ENCODE results near the gene CAST. TPM values are rescaled to one million over a fixed set of nuclear protein-coding genes. Genes with fewer than 3 reads are reported as not detected.

The CAST gene
- total RNA-seq, 4 donors from 2014 or later = 247 to 316 (median 259) TPM

GRCh38 chr5:96747720-96748119, 85.5 kb downstream of the CAST start:
- H3K27me3 ChIP-seq = no peaks in the 10 kb centered on the region
- H3K4me3 ChIP-seq = no peak overlapping the region
- H3K27ac ChIP-seq = no peak overlapping the region
- TF ChIP-seq POLR2A (IDR thresholded peaks at IDR 0.05) = no peak
- no peak for TF ChIP-seq CTCF (IDR thresholded peaks at IDR 0.05)
- peaks cover 3 to 88% (median 27%) of the 10 kb centered on the region in 3 donors for H3K36me3 ChIP-seq
- peaks cover 0 to 9% (median 0%) of the 10 kb centered on the region in 4 donors for H3K4me1 ChIP-seq
- 55 to 60% methylated on average over 3 of the region's 3 CpGs for WGBS, 2 donors
- H3K9me3 ChIP-seq = no peaks in the 10 kb centered on the region
- no peak for DNase-seq (ENCODE audit: low spot score in 2 of 2)

- Histone ChIP-seq H3K4me1 (peaks cover 0 to 9% (median 0%) of the 10 kb centered on the region in 4 donors), H3K36me3 (peaks cover 6 to 88% (median 17%) of the 10 kb centered on the region in 3 donors), H3K4me3 (no peak overlapping the region), H3K27me3 (no peaks in the 10 kb centered on the region), H3K27ac (no peak overlapping the region), H3K9me3 (no peaks in the 10 kb centered on the region)
- 84 to 86% methylated on average over 6 of the region's 6 CpGs for WGBS, 2 donors
- TF ChIP-seq CTCF (IDR thresholded peaks at IDR 0.05) (no peak), POLR2A (IDR thresholded peaks at IDR 0.05) (no peak), EP300 (IDR thresholded peaks at IDR 0.05) (no peak)
- DNase-seq (ENCODE audit: low spot score in 2 of 2) = no peak
Measured at GRCh38 chr5:96750110-96750822, 88.1 kb downstream of the CAST start.

- Histone ChIP-seq H3K36me3 (peaks cover 6 to 88% (median 19%) of the 10 kb centered on the region in 3 donors), H3K4me1 (peaks cover 0 to 9% (median 0%) of the 10 kb centered on the region in 4 donors), H3K27ac (peak overlapping the region in 1 of 4 donors; percentile 46), H3K4me3 (no peak overlapping the region), H3K9me3 (no peaks in the 10 kb centered on the region), H3K27me3 (no peaks in the 10 kb centered on the region)
- WGBS, 2 donors = 39 to 48% methylated on average over 6 of the region's 6 CpGs
- TF ChIP-seq EP300 (IDR thresholded peaks at IDR 0.05) = no peak
- TF ChIP-seq CTCF (IDR thresholded peaks at IDR 0.05) = no peak
- no peak for TF ChIP-seq POLR2A (IDR thresholded peaks at IDR 0.05)
- no peak for DNase-seq (ENCODE audit: low spot score in 2 of 2)
Measured at GRCh38 chr5:96751203-96752169, 89.3 kb downstream of the CAST start.

- H3K9me3 ChIP-seq = no peaks in the 10 kb centered on the region
- H3K4me1 ChIP-seq = peaks cover 0 to 9% (median 0%) of the 10 kb centered on the region in 4 donors
- H3K27ac ChIP-seq = peak overlapping the region in 1 of 4 donors; percentile 26
- H3K27me3 ChIP-seq = no peaks in the 10 kb centered on the region
- DNase-seq (ENCODE audit: low spot score in 2 of 2) = peak in 1 of 2 donors; percentile 77
- H3K4me3 ChIP-seq = no peak overlapping the region
- TF ChIP-seq CTCF (IDR thresholded peaks at IDR 0.05) (peak; percentile 42 to 64 (median 55)), EP300 (IDR thresholded peaks at IDR 0.05) (no peak)
- H3K36me3 ChIP-seq = peaks cover 6 to 92% (median 29%) of the 10 kb centered on the region in 3 donors
Measured at GRCh38 chr5:96752341-96753016, 90.3 kb downstream of the CAST start.

All from tibial nerve (tissue), 4 donors.